Aorta (tissue), 5 donors: ENCODE measurements around the gene DHX40. TPM values are rescaled to one million over a fixed set of nuclear protein-coding genes. Genes with fewer than 3 reads are reported as not detected.
A peak's percentile ranks its signal among the peaks of the same experiment; 100 is the strongest.
"Not testable (repeated sequence)": the region's sequence is repeated elsewhere in the genome, so short reads cannot be mapped to it uniquely, and the experiment has no call there.

ENCODE experiments used
- ATAC-seq: fragments of 200-7000 bp; cut with Tn5 transposase; one replicate; pipeline ENCODE4 v1.9.1; 2022; ENCODE audit warnings: moderate library complexity; ENCODE audit not compliant: low FRiP score
- DNase-seq, 2 donors: peaks; one replicate each; pipeline ENCODE4 v3.0.0-alpha.2; 2020
- H3K27ac ChIP-seq, 2 donors: one replicate each; pipeline ENCODE4 v1.5.1; 2013; ENCODE audit warnings: low read length in 2 of 2, mild to moderate bottlenecking in 2 of 2, moderate library complexity in 2 of 2, control low read depth in 1 of 2, inconsistent platforms in 1 of 2, low read depth in 1 of 2
- H3K27me3 ChIP-seq, 2 donors: one replicate each; pipeline ENCODE4 v1.6.1; 2013; ENCODE audit warnings: control low read depth in 1 of 2, low read length in 1 of 2, mild to moderate bottlenecking in 1 of 2, moderate library complexity in 1 of 2; ENCODE audit not compliant: insufficient read depth in 2 of 2, control insufficient read depth in 1 of 2
- H3K36me3 ChIP-seq, 2 donors: one replicate each; pipeline ENCODE4 v1.6.1; 2013; ENCODE audit warnings: control low read depth in 1 of 2, low read length in 1 of 2, mild to moderate bottlenecking in 1 of 2; ENCODE audit not compliant: insufficient read depth in 2 of 2, control insufficient read depth in 1 of 2
- H3K4me1 ChIP-seq, 2 donors: one replicate each; pipeline ENCODE4 v1.6.1; 2013; ENCODE audit warnings: low read length in 2 of 2, control low read depth in 1 of 2, mild to moderate bottlenecking in 1 of 2, moderate library complexity in 1 of 2; ENCODE audit not compliant: insufficient read depth in 2 of 2, control insufficient read depth in 1 of 2
- H3K4me3 ChIP-seq, 2 donors: one replicate each; pipeline ENCODE4 v1.5.1; 2013; ENCODE audit warnings: low read length in 2 of 2, control low read depth in 1 of 2, mild to moderate bottlenecking in 1 of 2
- H3K9me3 ChIP-seq: one replicate; pipeline ENCODE4 v1.6.1; 2013; ENCODE audit warnings: mild to moderate bottlenecking, low read length; ENCODE audit not compliant: control insufficient read depth
- WGBS, 2 donors: extraction: QIAGEN DNeasy Blood & Tissue Kit; methylation state at CpG; one replicate each; pipeline ENCODE4 v1.1.7; 2013; 5-methylcytosine and 5-hydroxymethylcytosine counted together
- intact Hi-C, 2 donors: fragments of 100-400 bp; cut with DNase I; formaldehyde crosslinking; loops; one replicate each; pipeline versions ENCODE4 v1.14.2 to v1.15.0; 2022
- polyA plus RNA-seq, 2 donors: library from polyadenylated mRNA; stranded (reverse); fragments of 200-250 nt; gene quantifications; one replicate each; pipeline ENCODE4 v1.2.3, GENCODE V29; 2013
- total RNA-seq, 2 donors: library from RNA; stranded (reverse); fragmentation: NEBNext Ultra II Directional; extraction: Animal tissue kit (Norgen Biotek cat#: 25700); gene quantifications; one replicate each; pipeline ENCODE4 v1.2.1, GENCODE V29; 2021
- donor health status: healthy with polysubstance abuse.
- donor health status: Bipolar disorder and iron deficiency.
- donor health status: DM: no; HTN: no; CAD: no.
- donor health status: DM: no; HTN: no; CAD: no.
- donor health status: DM: yes; HTN: yes; CAD: no.

The DHX40 gene
- total and polyA plus RNA-seq, 4 donors = 17.3 to 34.0 (median 27.9) TPM

DNA sequence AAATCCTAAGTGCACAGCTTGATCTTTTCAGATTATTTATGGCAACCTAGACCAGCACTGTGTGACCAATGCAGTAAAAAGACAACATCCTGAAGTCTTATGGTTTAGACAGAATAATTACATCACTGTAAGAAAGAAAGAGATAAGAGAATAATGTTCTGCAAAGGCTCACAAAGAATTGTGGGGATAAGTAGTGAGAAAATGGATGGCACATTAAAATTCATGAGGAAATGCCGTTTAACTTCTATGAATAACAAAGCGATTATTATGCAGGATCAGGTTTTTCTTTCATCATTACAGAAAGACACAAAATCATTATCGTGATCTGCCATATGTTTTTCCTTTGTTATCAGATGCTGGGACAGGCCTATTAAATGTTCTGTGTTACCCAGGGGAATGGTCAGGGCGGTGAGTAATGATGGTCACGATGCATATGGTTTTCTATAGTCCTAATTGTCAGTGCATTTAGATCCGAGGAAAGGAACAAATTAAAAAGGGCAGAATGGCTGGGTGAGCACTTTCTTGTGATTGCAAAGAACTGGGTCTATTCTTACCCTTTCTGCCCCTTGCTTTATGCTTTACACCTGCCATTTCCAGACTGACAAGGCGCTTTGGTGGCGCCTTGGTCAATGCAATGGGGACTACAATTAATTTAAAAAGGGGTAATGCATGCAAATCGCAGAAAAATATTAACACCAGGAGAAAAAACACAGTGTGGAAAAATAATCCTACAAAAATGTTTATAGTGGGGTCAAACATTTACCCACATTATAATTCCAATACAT is 18.1 kb upstream of the DHX40 start:
- no peak for DNase-seq
- intact Hi-C loops = no loop called here
- no peaks in the 10 kb centered on the region for H3K27me3 ChIP-seq
- WGBS, 2 donors = 50 to 51% methylated on average over 9 of the region's 9 CpGs
- H3K4me3 ChIP-seq = no peak overlapping the region
- peaks cover 2 to 3% of the 10 kb centered on the region in 2 donors for H3K4me1 ChIP-seq
- no peak overlapping the region for H3K27ac ChIP-seq
- no peaks in the 10 kb centered on the region for H3K9me3 ChIP-seq
- H3K36me3 ChIP-seq = no peaks in the 10 kb centered on the region
- ATAC-seq = no peak

- H3K4me1 ChIP-seq, ATAC-seq, H3K27me3 ChIP-seq, DNase-seq, H3K4me3 ChIP-seq, H3K27ac ChIP-seq, H3K9me3 ChIP-seq, intact Hi-C loops, H3K36me3 ChIP-seq: not testable (repeated sequence)
- 87 to 91% methylated on average over 10 of the region's 10 CpGs for WGBS, 2 donors
Observed at GRCh38 chr17:59548985-59549384, 16.4 kb upstream of the DHX40 start.

DNA sequence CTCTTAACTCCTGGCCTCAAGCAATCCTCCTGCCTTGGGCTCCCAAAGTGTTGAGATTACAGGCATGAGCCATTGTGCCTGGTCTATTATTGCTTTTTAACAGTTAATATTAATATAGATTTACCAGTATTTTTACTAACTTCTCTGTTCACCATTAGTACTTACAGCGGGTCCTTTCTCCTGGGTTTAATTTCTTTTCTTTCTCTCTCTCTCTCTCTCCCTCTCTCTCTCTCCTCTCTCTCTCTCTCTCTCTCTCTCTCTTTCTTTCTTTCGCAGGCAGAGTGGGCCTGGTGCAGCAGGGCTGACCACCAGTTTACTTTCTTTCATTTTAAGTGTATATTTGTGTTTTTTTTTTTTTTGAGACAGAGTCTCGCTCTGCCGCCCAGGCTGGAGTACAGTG is 14.7 kb upstream of the DHX40 start:
- no peak overlapping the region for H3K4me3 ChIP-seq
- no peak overlapping the region for H3K27ac ChIP-seq
- 76 to 95% methylated on average over 2 to 3 of the region's 4 CpGs for WGBS, 2 donors
- H3K9me3 ChIP-seq = no peaks in the 10 kb centered on the region
- H3K27me3 ChIP-seq = no peaks in the 10 kb centered on the region
- intact Hi-C loops = no loop called here
- peaks cover 2 to 3% of the 10 kb centered on the region in 2 donors for H3K4me1 ChIP-seq
- no peak for ATAC-seq
- H3K36me3 ChIP-seq = no peaks in the 10 kb centered on the region
- DNase-seq = no peak

- Histone ChIP-seq H3K4me3 (no peak overlapping the region), H3K36me3 (no peaks in the 10 kb centered on the region), H3K4me1 (no peaks in the 10 kb centered on the region), H3K9me3 (no peaks in the 10 kb centered on the region), H3K27me3 (no peaks in the 10 kb centered on the region), H3K27ac (no peak overlapping the region)
- 79 to 82% methylated on average over 7 of the region's 7 CpGs for WGBS, 2 donors
- no peak for DNase-seq
- intact Hi-C loops = no loop called here
- no peak for ATAC-seq
Observed at GRCh38 chr17:59558039-59558438, 7.4 kb upstream of the DHX40 start.

GRCh38 chr17:59558953-59559352 is 6.5 kb upstream of the DHX40 start:
- intact Hi-C loops = no loop called here
- Histone ChIP-seq H3K9me3 (no peaks in the 10 kb centered on the region), H3K4me3 (no peak overlapping the region), H3K4me1 (no peaks in the 10 kb centered on the region), H3K36me3 (no peaks in the 10 kb centered on the region), H3K27me3 (no peaks in the 10 kb centered on the region), H3K27ac (no peak overlapping the region)
- no peak for DNase-seq
- ATAC-seq = no peak

GRCh38 chr17:59561042-59561441 is 4.4 kb upstream of the DHX40 start:
- H3K4me3 ChIP-seq = no peak overlapping the region
- no peaks in the 10 kb centered on the region for H3K27me3 ChIP-seq
- WGBS, 2 donors = 73 to 79% methylated on average over 2 of the region's 2 CpGs
- intact Hi-C loops = no loop called here
- no peaks in the 10 kb centered on the region for H3K36me3 ChIP-seq
- H3K27ac ChIP-seq = no peak overlapping the region
- DNase-seq (no peak), ATAC-seq (no peak)
- no peaks in the 10 kb centered on the region for H3K4me1 ChIP-seq
- no peaks in the 10 kb centered on the region for H3K9me3 ChIP-seq

- Histone ChIP-seq H3K36me3 (peaks cover 0 to 2% of the 10 kb centered on the region in 2 donors), H3K27ac (peak overlapping the region in 1 of 2 donors; percentile 85)
- WGBS, 2 donors = 0% methylated on average over 9 of the region's 9 CpGs
Observed at GRCh38 chr17:59565959-59566324, 532 bp downstream of the DHX40 start.

GRCh38 chr17:59569151-59569550 is 3.7 kb downstream of the DHX40 start:
- 94% methylated on average over 5 of the region's 5 CpGs for WGBS, 2 donors
- ATAC-seq, DNase-seq, H3K4me3 ChIP-seq, H3K27me3 ChIP-seq, H3K9me3 ChIP-seq, H3K4me1 ChIP-seq, H3K27ac ChIP-seq, H3K36me3 ChIP-seq: not testable (repeated sequence)
- intact Hi-C loops = loop anchor here (5.0 kb wide), 2 partner anchors 48 to 257 kb away; partner anchors contain the start of gene CLTC (in 1 of the 2)

More at GRCh38 chr17:59565959-59566324, 532 bp downstream of the DHX40 start:
- ATAC-seq = peak; percentile 88
- peak; percentile 64 to 76 for DNase-seq
- intact Hi-C loops = loop anchor here (5.0 kb wide), 2 partner anchors 51 to 254 kb away; partner anchors contain the start of gene CLTC (in 1 of the 2)
- Histone ChIP-seq H3K27me3 (no peaks in the 10 kb centered on the region), H3K9me3 (no peaks in the 10 kb centered on the region), H3K4me1 (no peaks in the 10 kb centered on the region), H3K4me3 (peak overlapping the region; percentile 68 to 92)

DNA sequence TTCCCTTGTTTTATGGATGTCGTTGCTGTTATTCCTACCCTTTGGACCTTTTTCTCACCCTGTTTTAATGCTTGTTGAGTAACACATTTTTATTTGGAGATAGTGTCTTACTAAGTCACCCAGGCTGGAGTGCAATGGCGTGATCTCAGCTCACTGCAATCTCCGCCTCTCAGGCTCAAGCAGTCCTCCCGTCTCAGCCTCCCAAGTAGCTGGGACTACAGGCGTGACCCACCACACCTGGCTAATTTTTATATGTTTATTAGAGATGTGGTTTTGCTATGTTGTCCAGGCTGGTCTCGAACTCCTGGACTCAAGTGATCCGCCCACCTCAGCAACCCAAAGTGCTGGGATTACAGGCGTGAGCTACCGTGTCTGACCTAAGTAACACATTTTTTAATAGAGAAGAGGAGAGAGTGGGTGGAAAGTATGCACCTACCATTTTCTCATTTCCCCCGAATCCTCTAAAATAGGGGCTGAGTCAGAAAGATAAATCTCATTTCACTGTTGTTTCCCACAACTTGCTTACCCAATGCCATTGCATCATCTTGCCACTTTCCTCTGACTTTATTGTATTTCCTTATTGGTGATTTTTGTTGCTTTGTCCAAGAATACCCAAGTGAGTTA is 7.0 kb downstream of the DHX40 start:
- H3K36me3 ChIP-seq = peaks cover 0 to 2% of the 10 kb centered on the region in 2 donors
- WGBS, 2 donors = 94 to 96% methylated on average over 10 of the region's 10 CpGs
- no peaks in the 10 kb centered on the region for H3K27me3 ChIP-seq
- intact Hi-C loops = loop anchor here in 1 of 2 donors (5.0 kb wide), 1 partner anchor 35 kb away; no protein-coding TSS in a partner anchor
- H3K27ac ChIP-seq = no peak overlapping the region
- DNase-seq (no peak), ATAC-seq (no peak)
- no peak overlapping the region for H3K4me3 ChIP-seq
- H3K4me1 ChIP-seq = no peaks in the 10 kb centered on the region
- H3K9me3 ChIP-seq = no peaks in the 10 kb centered on the region
